SK-N-SH treated with all-trans-retinoic acid at 6 μM for 48 hours (cell line): ENCODE data around the gene RCOR1.

Source experiments
- ATAC-seq: fragments of 200-7000 bp; cut with Tn5 transposase; 3 replicates; pipeline ENCODE4 v1.9.1; 2020; ENCODE audit warnings: mild to moderate bottlenecking, moderate library complexity
- ARNTL ChIP-seq: fragments of 450-650 bp; formaldehyde crosslinking; IDR thresholded peaks from 2 replicates; pipeline ENCODE4 v1.5.0; 2020; ENCODE audit warnings: low read depth, mild to moderate bottlenecking, moderate library complexity, borderline replicate concordance
- BACH2 ChIP-seq: fragments of 250-450 bp; sonication (Bioruptor Pico); IDR thresholded peaks from 2 replicates; pipeline ENCODE4 v1.9.0; 2021; ENCODE audit warnings: mild to moderate bottlenecking, borderline replicate concordance
- CREB5 ChIP-seq: fragments of 250-450 bp; sonication (Bioruptor Pico); IDR thresholded peaks from 2 replicates; pipeline ENCODE4 v1.5.1; 2020; ENCODE audit warnings: low read depth, mild to moderate bottlenecking, moderate library complexity
- CSDC2 ChIP-seq: fragments of 250-450 bp; sonication (Bioruptor Pico); IDR thresholded peaks from 2 replicates; pipeline ENCODE4 v1.5.0; 2020; ENCODE audit warnings: mild to moderate bottlenecking, moderate library complexity
- CSRNP3 ChIP-seq: fragments of 250-450 bp; sonication (Bioruptor Pico); IDR thresholded peaks from 2 replicates; pipeline ENCODE4 v1.5.1; 2021; ENCODE audit warnings: mild to moderate bottlenecking, moderate library complexity
- ESRRG ChIP-seq: fragments of 250-450 bp; sonication (Bioruptor Pico); IDR thresholded peaks from 2 replicates; pipeline ENCODE4 v1.6.1; 2021; ENCODE audit warnings: mild to moderate bottlenecking
- GLIS3 ChIP-seq: fragments of 250-450 bp; sonication (Bioruptor Pico); IDR thresholded peaks from 2 replicates; pipeline ENCODE4 v1.5.0; 2020; ENCODE audit warnings: mild to moderate bottlenecking, moderate library complexity
- ISL1 ChIP-seq: fragments of 250-450 bp; sonication (Bioruptor Pico); IDR thresholded peaks from 2 replicates; pipeline ENCODE4 v2.1.2; 2022; ENCODE audit warnings: mild to moderate bottlenecking, moderate library complexity
- OSR1 ChIP-seq: fragments of 250-450 bp; sonication (Bioruptor Pico); IDR thresholded peaks from 2 replicates; pipeline ENCODE4 v1.8.0; 2022; ENCODE audit warnings: moderate library complexity, mild to moderate bottlenecking, inconsistent platforms
- RARB ChIP-seq: fragments of 250-450 bp; sonication (Bioruptor Pico); IDR thresholded peaks from 2 replicates; pipeline ENCODE4 v1.8.0; 2021; ENCODE audit warnings: mild to moderate bottlenecking, moderate library complexity
- SNAI2 ChIP-seq: fragments of 250-450 bp; sonication (Bioruptor Pico); IDR thresholded peaks from 2 replicates; pipeline ENCODE4 v1.5.0; 2020; ENCODE audit warnings: mild to moderate bottlenecking, moderate library complexity
- TCF4 ChIP-seq: fragments of 250-450 bp; sonication (Bioruptor Pico); IDR thresholded peaks from 2 replicates; pipeline ENCODE4 v1.8.0; 2021; ENCODE audit warnings: mild to moderate bottlenecking, moderate library complexity, borderline replicate concordance
- TOX ChIP-seq: fragments of 250-450 bp; sonication (Bioruptor Pico); IDR thresholded peaks from 2 replicates; pipeline ENCODE4 v1.8.0; 2021; ENCODE audit warnings: mild to moderate bottlenecking, moderate library complexity, borderline replicate concordance
- ZC3H10 ChIP-seq: fragments of 250-450 bp; sonication (Bioruptor Pico); IDR thresholded peaks from 2 replicates; pipeline ENCODE4 v1.5.1; 2021; ENCODE audit warnings: mild to moderate bottlenecking, moderate library complexity
- ZFP3 ChIP-seq: fragments of 250-450 bp; sonication (Bioruptor Pico); IDR thresholded peaks from 2 replicates; pipeline ENCODE4 v1.5.0; 2020; ENCODE audit warnings: mild to moderate bottlenecking, moderate library complexity
- ZFP30 ChIP-seq: fragments of 450-650 bp; formaldehyde crosslinking; IDR thresholded peaks from 2 replicates; pipeline ENCODE4 v1.5.0; 2022; ENCODE audit warnings: mild to moderate bottlenecking, moderate library complexity
- ZNF8 ChIP-seq: fragments of 450-650 bp; formaldehyde crosslinking; IDR thresholded peaks from 2 replicates; pipeline ENCODE4 v1.5.0; 2020; ENCODE audit warnings: mild to moderate bottlenecking, moderate library complexity
- TF ChIP-seq, protein P1 (sequence below): fragments of 250-450 bp; sonication (Bioruptor Pico); IDR thresholded peaks from 2 replicates; pipeline ENCODE4 v1.8.0; 2021; ENCODE audit warnings: low read depth, mild to moderate bottlenecking, moderate library complexity, borderline replicate concordance
- TF ChIP-seq, protein P2 (sequence below): fragments of 250-450 bp; sonication (Bioruptor Pico); IDR thresholded peaks from 2 replicates; pipeline ENCODE4 v1.5.0; 2020; ENCODE audit warnings: mild to moderate bottlenecking, moderate library complexity
- TF ChIP-seq, protein P3 (sequence below): fragments of 250-450 bp; sonication (Bioruptor Pico); IDR thresholded peaks from 2 replicates; pipeline ENCODE4 v1.8.0; 2020; ENCODE audit warnings: mild to moderate bottlenecking, moderate library complexity, borderline replicate concordance

The RCOR1 gene

DNA sequence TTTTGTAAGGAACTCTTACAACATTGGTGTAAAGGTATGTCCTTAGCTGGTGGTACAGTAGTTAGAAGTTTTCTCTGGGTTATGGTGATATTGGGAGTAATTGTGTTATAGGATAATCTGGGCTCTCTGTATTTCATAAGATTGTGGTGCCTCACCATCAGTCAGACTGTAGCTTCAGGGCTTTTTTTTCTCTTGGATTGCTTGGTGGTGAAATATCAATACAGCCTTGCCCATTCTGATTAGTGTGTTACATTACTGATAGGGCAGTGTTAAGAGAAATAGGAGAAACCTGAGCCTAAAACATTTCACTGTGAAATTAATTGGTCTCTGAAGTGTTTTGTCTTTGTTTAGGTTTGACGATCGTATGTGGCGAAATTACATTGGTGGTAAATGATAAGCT, 71.0 kb downstream of the RCOR1 start:
- TF ChIP-seq ARNTL (CRISPR knock-in tag) (no peak), GLIS3 (CRISPR knock-in tag) (no peak), BACH2 (CRISPR knock-in tag) (no peak), ZFP30 (CRISPR knock-in tag) (no peak), CSDC2 (CRISPR knock-in tag) (no peak), OSR1 (no peak), ZNF8 (CRISPR knock-in tag) (no peak), CSRNP3 (CRISPR knock-in tag) (no peak), TOX (no peak), TCF4 (CRISPR knock-in tag) (no peak), RARB (CRISPR knock-in tag) (no peak), CREB5 (CRISPR knock-in tag) (no peak), ISL1 (CRISPR knock-in tag) (no peak), ESRRG (no peak), ZC3H10 (no peak)
- TF ChIP-seq, protein P1, sequence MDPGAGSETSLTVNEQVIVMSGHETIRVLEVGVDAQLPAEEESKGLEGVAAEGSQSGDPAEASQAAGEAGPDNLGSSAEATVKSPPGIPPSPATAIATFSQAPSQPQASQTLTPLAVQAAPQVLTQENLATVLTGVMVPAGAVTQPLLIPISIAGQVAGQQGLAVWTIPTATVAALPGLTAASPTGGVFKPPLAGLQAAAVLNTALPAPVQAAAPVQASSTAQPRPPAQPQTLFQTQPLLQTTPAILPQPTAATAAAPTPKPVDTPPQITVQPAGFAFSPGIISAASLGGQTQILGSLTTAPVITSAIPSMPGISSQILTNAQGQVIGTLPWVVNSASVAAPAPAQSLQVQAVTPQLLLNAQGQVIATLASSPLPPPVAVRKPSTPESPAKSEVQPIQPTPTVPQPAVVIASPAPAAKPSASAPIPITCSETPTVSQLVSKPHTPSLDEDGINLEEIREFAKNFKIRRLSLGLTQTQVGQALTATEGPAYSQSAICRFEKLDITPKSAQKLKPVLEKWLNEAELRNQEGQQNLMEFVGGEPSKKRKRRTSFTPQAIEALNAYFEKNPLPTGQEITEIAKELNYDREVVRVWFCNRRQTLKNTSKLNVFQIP (CRISPR knock-in tag), result no peak
- TF ChIP-seq, protein P2, sequence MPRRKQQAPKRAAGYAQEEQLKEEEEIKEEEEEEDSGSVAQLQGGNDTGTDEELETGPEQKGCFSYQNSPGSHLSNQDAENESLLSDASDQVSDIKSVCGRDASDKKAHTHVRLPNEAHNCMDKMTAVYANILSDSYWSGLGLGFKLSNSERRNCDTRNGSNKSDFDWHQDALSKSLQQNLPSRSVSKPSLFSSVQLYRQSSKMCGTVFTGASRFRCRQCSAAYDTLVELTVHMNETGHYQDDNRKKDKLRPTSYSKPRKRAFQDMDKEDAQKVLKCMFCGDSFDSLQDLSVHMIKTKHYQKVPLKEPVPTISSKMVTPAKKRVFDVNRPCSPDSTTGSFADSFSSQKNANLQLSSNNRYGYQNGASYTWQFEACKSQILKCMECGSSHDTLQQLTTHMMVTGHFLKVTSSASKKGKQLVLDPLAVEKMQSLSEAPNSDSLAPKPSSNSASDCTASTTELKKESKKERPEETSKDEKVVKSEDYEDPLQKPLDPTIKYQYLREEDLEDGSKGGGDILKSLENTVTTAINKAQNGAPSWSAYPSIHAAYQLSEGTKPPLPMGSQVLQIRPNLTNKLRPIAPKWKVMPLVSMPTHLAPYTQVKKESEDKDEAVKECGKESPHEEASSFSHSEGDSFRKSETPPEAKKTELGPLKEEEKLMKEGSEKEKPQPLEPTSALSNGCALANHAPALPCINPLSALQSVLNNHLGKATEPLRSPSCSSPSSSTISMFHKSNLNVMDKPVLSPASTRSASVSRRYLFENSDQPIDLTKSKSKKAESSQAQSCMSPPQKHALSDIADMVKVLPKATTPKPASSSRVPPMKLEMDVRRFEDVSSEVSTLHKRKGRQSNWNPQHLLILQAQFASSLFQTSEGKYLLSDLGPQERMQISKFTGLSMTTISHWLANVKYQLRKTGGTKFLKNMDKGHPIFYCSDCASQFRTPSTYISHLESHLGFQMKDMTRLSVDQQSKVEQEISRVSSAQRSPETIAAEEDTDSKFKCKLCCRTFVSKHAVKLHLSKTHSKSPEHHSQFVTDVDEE (CRISPR knock-in tag), result no peak
- TF ChIP-seq, all 23 proteins: peak for 0
- no peak for ATAC-seq

- TF ChIP-seq ZNF8 (CRISPR knock-in tag) (no peak), ZFP3 (no peak), TOX (no peak), GLIS3 (CRISPR knock-in tag) (no peak), SNAI2 (no peak), CSDC2 (CRISPR knock-in tag) (no peak), ARNTL (CRISPR knock-in tag) (no peak), ZC3H10 (no peak)
- TF ChIP-seq, protein P1 (CRISPR knock-in tag), result no peak
- TF ChIP-seq, protein P2 (CRISPR knock-in tag), result no peak
- TF ChIP-seq, protein P3, sequence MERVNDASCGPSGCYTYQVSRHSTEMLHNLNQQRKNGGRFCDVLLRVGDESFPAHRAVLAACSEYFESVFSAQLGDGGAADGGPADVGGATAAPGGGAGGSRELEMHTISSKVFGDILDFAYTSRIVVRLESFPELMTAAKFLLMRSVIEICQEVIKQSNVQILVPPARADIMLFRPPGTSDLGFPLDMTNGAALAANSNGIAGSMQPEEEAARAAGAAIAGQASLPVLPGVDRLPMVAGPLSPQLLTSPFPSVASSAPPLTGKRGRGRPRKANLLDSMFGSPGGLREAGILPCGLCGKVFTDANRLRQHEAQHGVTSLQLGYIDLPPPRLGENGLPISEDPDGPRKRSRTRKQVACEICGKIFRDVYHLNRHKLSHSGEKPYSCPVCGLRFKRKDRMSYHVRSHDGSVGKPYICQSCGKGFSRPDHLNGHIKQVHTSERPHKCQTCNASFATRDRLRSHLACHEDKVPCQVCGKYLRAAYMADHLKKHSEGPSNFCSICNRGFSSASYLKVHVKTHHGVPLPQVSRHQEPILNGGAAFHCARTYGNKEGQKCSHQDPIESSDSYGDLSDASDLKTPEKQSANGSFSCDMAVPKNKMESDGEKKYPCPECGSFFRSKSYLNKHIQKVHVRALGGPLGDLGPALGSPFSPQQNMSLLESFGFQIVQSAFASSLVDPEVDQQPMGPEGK (CRISPR knock-in tag), result no peak
These were observed 73.2 kb downstream of the RCOR1 start for GRCh38 chr14:102665621-102666020.

More at GRCh38 chr14:102665621-102666020, 73.2 kb downstream of the RCOR1 start:
- no peak for ATAC-seq
